ENCODE results near the gene ZBTB8B. TPM values are rescaled to one million over a fixed set of nuclear protein-coding genes. Genes with fewer than 3 reads are reported as not detected.

Gene ZBTB8B
- total RNA-seq, 1 donor from 2014 or later = 5.6 TPM

DNA sequence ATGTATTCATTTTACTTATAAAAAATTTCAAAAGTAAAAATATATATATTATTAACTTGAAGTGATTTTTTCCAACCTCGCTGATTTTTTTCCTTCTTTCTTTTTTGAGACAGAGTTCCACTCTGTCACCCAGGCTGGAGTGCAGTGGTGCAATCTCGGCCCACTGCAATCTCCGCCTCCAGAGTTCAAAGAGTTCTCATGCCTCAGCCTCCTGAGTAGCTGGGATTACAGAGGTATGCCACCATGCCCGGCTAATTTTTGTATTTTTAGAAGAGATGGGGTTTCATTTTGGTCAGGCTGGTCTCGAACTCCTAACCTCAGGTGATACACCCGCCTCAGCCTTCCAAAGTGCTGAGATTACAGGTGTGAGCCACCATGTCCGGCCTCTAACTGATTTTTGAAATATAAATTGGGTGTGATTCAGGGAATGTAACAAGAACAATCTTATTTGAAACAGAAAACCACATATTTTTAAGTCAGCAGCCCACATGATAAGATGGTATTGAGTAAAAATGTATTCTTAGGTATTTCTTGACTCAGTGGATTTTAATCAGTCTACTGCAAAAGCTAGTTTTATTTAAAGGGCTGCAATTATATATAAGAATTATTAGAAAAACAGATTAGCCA, 30.0 kb downstream of the ZBTB8B start:
- Histone ChIP-seq H3K79me2 (ENCODE audit: low read depth) (no peaks in the 10 kb centered on the region), H3K27ac (no peak overlapping the region), H3K27me3 (no peaks in the 10 kb centered on the region), H3K9ac (no peak overlapping the region), H3K9me3 (ENCODE audit: low read depth) (no peaks in the 10 kb centered on the region), H3K4me2 (no peak overlapping the region), H3K4me3 (no peak overlapping the region), H3K4me1 (no peaks in the 10 kb centered on the region), H2AFZ (replicated peaks) (no peak overlapping the region), H4K20me1 (ENCODE audit: low read depth) (no peaks in the 10 kb centered on the region), H3K36me3 (no peaks in the 10 kb centered on the region), H3F3A (ENCODE audit: low read depth) (peaks cover 17% of the 10 kb centered on the region)
- Mint-ChIP-seq H3K4me3 (no peak overlapping the region), H3K27me3 (ENCODE audit: insufficient read depth, low read depth) (peaks cover 5% of the 10 kb centered on the region), H3K4me1 (peaks cover 15% of the 10 kb centered on the region), H3K36me3 (no peaks in the 10 kb centered on the region), H3K27ac (no peak overlapping the region), H3K9me3 (no peaks in the 10 kb centered on the region)
- TF ChIP-seq EZH2phosphoT487 (IDR thresholded peaks at IDR 0.05) (no peak), EZH2 (IDR thresholded peaks at IDR 0.05) (no peak)
- TF ChIP-seq, protein P1, sequence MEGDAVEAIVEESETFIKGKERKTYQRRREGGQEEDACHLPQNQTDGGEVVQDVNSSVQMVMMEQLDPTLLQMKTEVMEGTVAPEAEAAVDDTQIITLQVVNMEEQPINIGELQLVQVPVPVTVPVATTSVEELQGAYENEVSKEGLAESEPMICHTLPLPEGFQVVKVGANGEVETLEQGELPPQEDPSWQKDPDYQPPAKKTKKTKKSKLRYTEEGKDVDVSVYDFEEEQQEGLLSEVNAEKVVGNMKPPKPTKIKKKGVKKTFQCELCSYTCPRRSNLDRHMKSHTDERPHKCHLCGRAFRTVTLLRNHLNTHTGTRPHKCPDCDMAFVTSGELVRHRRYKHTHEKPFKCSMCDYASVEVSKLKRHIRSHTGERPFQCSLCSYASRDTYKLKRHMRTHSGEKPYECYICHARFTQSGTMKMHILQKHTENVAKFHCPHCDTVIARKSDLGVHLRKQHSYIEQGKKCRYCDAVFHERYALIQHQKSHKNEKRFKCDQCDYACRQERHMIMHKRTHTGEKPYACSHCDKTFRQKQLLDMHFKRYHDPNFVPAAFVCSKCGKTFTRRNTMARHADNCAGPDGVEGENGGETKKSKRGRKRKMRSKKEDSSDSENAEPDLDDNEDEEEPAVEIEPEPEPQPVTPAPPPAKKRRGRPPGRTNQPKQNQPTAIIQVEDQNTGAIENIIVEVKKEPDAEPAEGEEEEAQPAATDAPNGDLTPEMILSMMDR (IDR thresholded peaks at IDR 0.05) = no peak
- DNase-seq (ENCODE audit: low spot score) = no peak

DNA sequence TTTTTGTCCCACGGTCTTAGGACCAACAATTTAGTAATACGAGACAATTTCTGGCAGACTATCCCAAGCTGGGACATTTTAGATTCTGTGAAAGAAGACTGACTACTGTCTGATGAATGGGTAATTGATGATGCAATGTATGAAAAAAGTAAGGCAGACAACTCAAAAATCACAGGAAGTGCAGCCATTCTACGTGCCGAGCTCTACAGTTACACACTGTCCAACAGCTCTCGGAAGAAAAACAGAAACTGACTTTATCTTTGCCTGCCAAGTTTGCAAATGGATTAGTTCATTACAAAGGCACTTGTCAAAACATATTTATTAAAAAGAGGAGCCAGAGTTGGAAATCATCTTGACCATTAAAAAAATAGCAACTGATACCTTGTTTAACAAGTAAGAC, 31.3 kb downstream of the ZBTB8B start:
- Histone ChIP-seq H3K4me2 (no peak overlapping the region), H3K9ac (no peak overlapping the region), H3F3A (ENCODE audit: low read depth) (peaks cover 27% of the 10 kb centered on the region), H3K4me1 (peaks cover 3% of the 10 kb centered on the region), H3K79me2 (ENCODE audit: low read depth) (no peaks in the 10 kb centered on the region), H3K9me3 (ENCODE audit: low read depth) (no peaks in the 10 kb centered on the region), H3K36me3 (no peaks in the 10 kb centered on the region), H3K27ac (no peak overlapping the region), H4K20me1 (ENCODE audit: low read depth) (no peaks in the 10 kb centered on the region), H3K4me3 (no peak overlapping the region), H3K27me3 (no peaks in the 10 kb centered on the region), H2AFZ (replicated peaks) (no peak overlapping the region)
- peaks cover 18% of the 10 kb centered on the region for H3K4me1 Mint-ChIP-seq
- H3K9me3 Mint-ChIP-seq = no peaks in the 10 kb centered on the region
- H3K4me3 Mint-ChIP-seq = no peak overlapping the region
- no peaks in the 10 kb centered on the region for H3K36me3 Mint-ChIP-seq
- DNase-seq (ENCODE audit: low spot score) = no peak
- TF ChIP-seq EZH2 (IDR thresholded peaks at IDR 0.05) = no peak
- peaks cover 5% of the 10 kb centered on the region for H3K27me3 Mint-ChIP-seq (ENCODE audit: insufficient read depth, low read depth)
- H3K27ac Mint-ChIP-seq = no peak overlapping the region

DNA sequence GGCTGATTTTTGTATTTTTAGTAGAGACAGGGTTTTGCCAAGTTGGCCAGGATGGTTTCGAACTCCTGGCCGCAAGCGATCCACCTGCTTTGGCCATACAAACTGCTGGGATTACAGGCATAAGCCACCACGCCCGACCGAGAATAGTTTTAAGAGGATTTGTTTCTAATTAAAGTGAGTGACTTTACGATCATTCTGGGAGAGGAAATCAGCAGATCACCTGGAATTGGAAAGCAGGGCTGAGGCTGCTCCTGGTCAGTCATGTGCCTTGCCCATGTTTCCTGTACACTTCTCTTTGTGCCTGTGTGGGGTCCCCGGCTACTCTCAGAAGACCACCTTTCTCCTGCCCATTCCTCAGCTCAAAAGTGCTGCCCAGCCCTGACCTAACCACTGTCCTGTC, 33.9 kb downstream of the ZBTB8B start:
- peaks cover 7% of the 10 kb centered on the region for H3K27me3 Mint-ChIP-seq (ENCODE audit: insufficient read depth, low read depth)
- no peak overlapping the region for H3K4me2 ChIP-seq
- DNase-seq (ENCODE audit: low spot score) = no peak
- TF ChIP-seq EZH2phosphoT487 (IDR thresholded peaks at IDR 0.05) (no peak), EZH2 (IDR thresholded peaks at IDR 0.05) (no peak)
- TF ChIP-seq, protein P1 (IDR thresholded peaks at IDR 0.05) = no peak
- H3K4me1 ChIP-seq = peaks cover 5% of the 10 kb centered on the region
- no peaks in the 10 kb centered on the region for H3K79me2 ChIP-seq (ENCODE audit: low read depth)
- no peak overlapping the region for H2AFZ ChIP-seq (replicated peaks)
- no peak overlapping the region for H3K4me3 ChIP-seq
- no peaks in the 10 kb centered on the region for H4K20me1 ChIP-seq (ENCODE audit: low read depth)
- H3K36me3 ChIP-seq = no peaks in the 10 kb centered on the region
- no peaks in the 10 kb centered on the region for H3K9me3 Mint-ChIP-seq
- peak overlapping the region; percentile 85 for H3K4me3 Mint-ChIP-seq
- H3F3A ChIP-seq (ENCODE audit: low read depth) = peaks cover 37% of the 10 kb centered on the region
- no peak overlapping the region for H3K9ac ChIP-seq
- peak overlapping the region; percentile 72 for H3K27ac Mint-ChIP-seq
- H3K27me3 ChIP-seq = no peaks in the 10 kb centered on the region
- H3K9me3 ChIP-seq (ENCODE audit: low read depth) = no peaks in the 10 kb centered on the region
- H3K27ac ChIP-seq = no peak overlapping the region
- H3K36me3 Mint-ChIP-seq = no peaks in the 10 kb centered on the region
- peaks cover 18% of the 10 kb centered on the region for H3K4me1 Mint-ChIP-seq

DNA sequence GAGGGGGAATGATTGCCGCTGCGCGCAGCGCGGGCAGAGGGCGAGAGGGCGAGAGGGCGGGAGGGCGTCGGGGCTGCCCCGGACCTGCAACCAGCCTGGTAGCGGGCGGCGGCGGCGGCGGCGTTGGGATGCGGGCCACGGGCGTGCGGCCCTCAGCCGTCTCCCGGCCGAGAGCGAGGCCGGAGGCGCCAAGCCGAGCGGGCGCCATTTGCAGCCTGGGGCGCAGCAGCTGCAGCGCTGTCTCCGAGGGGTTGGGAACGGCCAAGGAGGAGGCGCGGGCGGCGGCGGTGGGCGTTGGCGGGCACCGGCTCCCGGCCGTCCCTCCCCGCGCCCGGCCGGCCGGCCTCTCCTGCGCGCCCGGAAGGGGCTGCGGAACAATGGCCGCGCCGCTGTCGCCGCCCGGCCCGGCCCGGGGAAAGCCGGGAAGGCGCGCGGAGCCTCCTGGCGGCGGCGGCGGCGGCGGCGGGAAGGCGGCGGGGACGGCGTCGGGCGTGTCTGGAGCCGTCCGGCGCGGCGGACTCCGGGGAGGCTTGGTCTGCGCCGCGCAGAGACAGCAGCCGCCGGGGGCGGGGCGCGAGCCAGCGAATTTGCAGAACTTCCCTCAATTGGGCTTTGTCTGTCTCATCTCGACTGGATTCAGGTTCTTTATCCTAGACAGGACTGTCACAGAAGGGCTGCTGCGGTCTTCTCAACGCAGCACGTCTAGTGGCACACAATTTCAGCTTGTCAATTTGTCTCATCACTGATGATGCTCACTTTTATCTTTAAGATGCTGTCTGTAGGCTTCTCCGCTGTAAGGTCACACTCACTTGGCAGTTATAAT, 35.7 kb downstream of the ZBTB8B start:
- Histone ChIP-seq H3K9ac (peak overlapping the region; percentile 70), H3K9me3 (ENCODE audit: low read depth) (no peaks in the 10 kb centered on the region), H4K20me1 (ENCODE audit: low read depth) (no peaks in the 10 kb centered on the region), H3K79me2 (ENCODE audit: low read depth) (no peaks in the 10 kb centered on the region), H3K4me2 (peak overlapping the region; percentile 79), H2AFZ (replicated peaks) (peak overlapping the region; percentile 99), H3K27ac (peak overlapping the region; percentile 91), H3K36me3 (no peaks in the 10 kb centered on the region), H3F3A (ENCODE audit: low read depth) (peaks cover 36% of the 10 kb centered on the region), H3K27me3 (no peaks in the 10 kb centered on the region), H3K4me1 (peaks cover 5% of the 10 kb centered on the region), H3K4me3 (peak overlapping the region; percentile 80)
- Mint-ChIP-seq H3K27ac (peak overlapping the region; percentile 95), H3K4me3 (peak overlapping the region; percentile 92), H3K4me1 (peaks cover 11% of the 10 kb centered on the region), H3K9me3 (no peaks in the 10 kb centered on the region), H3K27me3 (ENCODE audit: insufficient read depth, low read depth) (peaks cover 11% of the 10 kb centered on the region), H3K36me3 (no peaks in the 10 kb centered on the region)
- DNase-seq (ENCODE audit: low spot score) = peak; percentile 93
- TF ChIP-seq EZH2phosphoT487 (IDR thresholded peaks at IDR 0.05) (no peak), EZH2 (IDR thresholded peaks at IDR 0.05) (no peak)
- TF ChIP-seq, protein P1 (IDR thresholded peaks at IDR 0.05) = peak; percentile 18

Measured in neural progenitor cell (in vitro differentiated cells).